Esophagus muscularis mucosa (tissue), 4 donors: ENCODE measurements around the gene PARP12. TPM values are rescaled to one million over a fixed set of nuclear protein-coding genes. Genes with fewer than 3 reads are reported as not detected.

Source experiments
- DNase-seq: peaks from one replicate; pipeline ENCODE4 v3.0.0-alpha.2; 2017; ENCODE audit errors: extremely low spot score
- H3K27ac ChIP-seq, 4 donors: fragments of 200-600 bp; sonication (generic); replicated peaks in 1 of 4; 1 replicate in 3 of 4; 2 replicates in 1 of 4; pipeline ENCODE4 v1.5.1; 2016 to 2019; ENCODE audit warnings: mild to moderate bottlenecking in 1 of 4
- H3K27me3 ChIP-seq, 4 donors: fragments of 200-600 bp; sonication (generic); one replicate each; pipeline versions ENCODE4 v1.5.1 to v1.6.0; 2016 to 2019
- H3K36me3 ChIP-seq, 4 donors: fragments of 200-600 bp; sonication (generic); one replicate each; pipeline ENCODE4 v1.5.1; 2016 to 2019
- H3K4me1 ChIP-seq, 4 donors: fragments of 200-600 bp; sonication (generic); one replicate each; pipeline ENCODE4 v1.5.1; 2016 to 2019
- H3K4me3 ChIP-seq, 4 donors: fragments of 200-600 bp; sonication (generic); 1 replicate in 2 of 4; 2 replicates in 2 of 4; pipeline ENCODE4 v1.5.1; 2016 to 2019; ENCODE audit warnings: mild to moderate bottlenecking in 4 of 4, moderate library complexity in 1 of 4
- H3K9me3 ChIP-seq, 4 donors: fragments of 200-600 bp; sonication (generic); 1 replicate in 3 of 4; 2 replicates in 1 of 4; pipeline ENCODE4 v1.5.1; 2016 to 2019
- EP300 ChIP-seq: sonication (generic); formaldehyde crosslinking; IDR thresholded peaks from one replicate; pipeline ENCODE4 v1.6.1; 2017; ENCODE audit warnings: antibody characterized with exemption
- POLR2A ChIP-seq: fragments of 450-650 bp; IDR thresholded peaks from one replicate; pipeline ENCODE4 v1.6.1; 2017; ENCODE audit warnings: antibody characterized with exemption, moderate library complexity, mild to moderate bottlenecking, low read depth
- POLR2AphosphoS5 ChIP-seq, 2 donors: sonication (generic); formaldehyde crosslinking; IDR thresholded peaks; one replicate each; pipeline ENCODE4 v1.6.1; 2017; ENCODE audit warnings: antibody characterized with exemption in 2 of 2
- WGBS: methylation state at CpG from one replicate; pipeline ENCODE4 v1.1.5; 2018; 5-methylcytosine and 5-hydroxymethylcytosine counted together
- intact Hi-C: fragments of 100-400 bp; cut with DNase I; formaldehyde crosslinking; loops from one replicate; pipeline ENCODE4 v1.15.1; 2023
- total RNA-seq, 4 donors: library from RNA; depleted of rRNA; stranded (reverse); fragments of >200 nt; gene quantifications; one replicate each; pipeline versions ENCODE4 v1.1.0 to v1.2.1, GENCODE V29; 2016
- TF ChIP-seq, protein P1 (sequence below), 3 experiments: fragments of 200-600 bp in 2 of 3; fragments of 450-650 bp in 1 of 3; sonication (generic) in 2 of 3; IDR thresholded peaks; one replicate each; pipeline ENCODE4 v1.5.1; 2017 to 2019; ENCODE audit warnings: antibody characterized with exemption in 3 of 3, mild to moderate bottlenecking in 2 of 3, moderate library complexity in 1 of 3

Gene PARP12
- total RNA-seq, 4 donors from 2014 or later, result 20.6 to 24.5 (median 23.4) TPM

- DNase-seq, result no peak
- TF ChIP-seq POLR2A (no peak), POLR2AphosphoS5 (IDR thresholded peaks at IDR 0.05) (no peak), EP300 (no peak)
- TF ChIP-seq, protein P1, sequence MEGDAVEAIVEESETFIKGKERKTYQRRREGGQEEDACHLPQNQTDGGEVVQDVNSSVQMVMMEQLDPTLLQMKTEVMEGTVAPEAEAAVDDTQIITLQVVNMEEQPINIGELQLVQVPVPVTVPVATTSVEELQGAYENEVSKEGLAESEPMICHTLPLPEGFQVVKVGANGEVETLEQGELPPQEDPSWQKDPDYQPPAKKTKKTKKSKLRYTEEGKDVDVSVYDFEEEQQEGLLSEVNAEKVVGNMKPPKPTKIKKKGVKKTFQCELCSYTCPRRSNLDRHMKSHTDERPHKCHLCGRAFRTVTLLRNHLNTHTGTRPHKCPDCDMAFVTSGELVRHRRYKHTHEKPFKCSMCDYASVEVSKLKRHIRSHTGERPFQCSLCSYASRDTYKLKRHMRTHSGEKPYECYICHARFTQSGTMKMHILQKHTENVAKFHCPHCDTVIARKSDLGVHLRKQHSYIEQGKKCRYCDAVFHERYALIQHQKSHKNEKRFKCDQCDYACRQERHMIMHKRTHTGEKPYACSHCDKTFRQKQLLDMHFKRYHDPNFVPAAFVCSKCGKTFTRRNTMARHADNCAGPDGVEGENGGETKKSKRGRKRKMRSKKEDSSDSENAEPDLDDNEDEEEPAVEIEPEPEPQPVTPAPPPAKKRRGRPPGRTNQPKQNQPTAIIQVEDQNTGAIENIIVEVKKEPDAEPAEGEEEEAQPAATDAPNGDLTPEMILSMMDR (IDR thresholded peaks at IDR 0.05), result no peak
- H3K4me3 ChIP-seq, result no peak overlapping the region
- 81% methylated on average over 9 of the region's 9 CpGs for WGBS
- no peaks in the 10 kb centered on the region for H3K36me3 ChIP-seq
- H3K9me3 ChIP-seq, result no peaks in the 10 kb centered on the region
- no peaks in the 10 kb centered on the region for H3K4me1 ChIP-seq
- no peaks in the 10 kb centered on the region for H3K27me3 ChIP-seq
- intact Hi-C loops, result no loop called here
- H3K27ac ChIP-seq, result no peak overlapping the region
Observed at GRCh38 chr7:139982927-139983920, 79.5 kb downstream of the PARP12 start.

DNA sequence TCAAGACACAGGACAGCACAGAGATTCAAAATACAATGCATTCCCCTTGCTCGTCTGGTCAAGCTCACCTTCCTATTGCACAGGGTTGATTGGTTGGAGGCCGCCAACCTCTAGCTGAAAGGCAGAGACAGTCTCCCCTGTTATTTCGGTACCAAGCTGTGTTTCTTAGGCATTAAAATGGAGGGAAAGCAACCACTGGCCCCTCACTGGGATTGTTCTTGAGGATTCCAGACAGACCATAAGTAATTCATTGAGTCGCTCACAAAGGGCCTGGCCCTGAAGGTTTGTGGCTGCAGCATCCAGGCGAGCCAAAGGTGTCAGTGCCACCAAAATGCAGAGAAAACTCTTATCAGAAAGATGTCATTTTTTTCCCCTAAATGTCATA lies 81.2 kb downstream of the PARP12 start:
- WGBS, result 100% methylated on average over 5 of the region's 5 CpGs
- TF ChIP-seq POLR2AphosphoS5 (IDR thresholded peaks at IDR 0.05) (no peak), EP300 (no peak), POLR2A (no peak)
- TF ChIP-seq, protein P1 (IDR thresholded peaks at IDR 0.05), result no peak
- intact Hi-C loops, result no loop called here

GRCh38 chr7:139976838-139977656 lies 85.7 kb downstream of the PARP12 start:
- Histone ChIP-seq H3K9me3 (no peaks in the 10 kb centered on the region), H3K4me3 (no peak overlapping the region), H3K36me3 (no peaks in the 10 kb centered on the region), H3K4me1 (peaks cover 3 to 34% (median 25%) of the 10 kb centered on the region in 4 donors), H3K27me3 (no peaks in the 10 kb centered on the region), H3K27ac (no peak overlapping the region)
- intact Hi-C loops, result no loop called here
- no peak for DNase-seq
- TF ChIP-seq EP300 (no peak), POLR2AphosphoS5 (IDR thresholded peaks at IDR 0.05) (no peak), POLR2A (no peak)
- TF ChIP-seq, protein P1 (IDR thresholded peaks at IDR 0.05), result no peak
- whole genome bisulfite sequencing, result 86% methylated on average over 17 of the region's 17 CpGs

More for the DNA sequence above, 81.2 kb downstream of the PARP12 start:
- no peak overlapping the region for H3K27ac ChIP-seq
- no peaks in the 10 kb centered on the region for H3K9me3 ChIP-seq
- H3K36me3 ChIP-seq, result no peaks in the 10 kb centered on the region
- no peak overlapping the region for H3K4me3 ChIP-seq
- H3K27me3 ChIP-seq, result no peaks in the 10 kb centered on the region
- no peaks in the 10 kb centered on the region for H3K4me1 ChIP-seq
- DNase-seq, result no peak

- Histone ChIP-seq H3K4me3 (no peak overlapping the region), H3K9me3 (no peaks in the 10 kb centered on the region), H3K36me3 (no peaks in the 10 kb centered on the region), H3K4me1 (peaks cover 3 to 34% (median 30%) of the 10 kb centered on the region in 4 donors), H3K27me3 (no peaks in the 10 kb centered on the region), H3K27ac (no peak overlapping the region)
- no peak for TF ChIP-seq POLR2A
- no peak for TF ChIP-seq POLR2AphosphoS5 (IDR thresholded peaks at IDR 0.05)
- no peak for TF ChIP-seq EP300
- TF ChIP-seq, protein P1 (IDR thresholded peaks at IDR 0.05), result no peak
- no peak for DNase-seq
- WGBS, result 90% methylated on average over 10 of the region's 11 CpGs
- intact Hi-C loops, result no loop called here
Observed at GRCh38 chr7:139976055-139976837, 86.5 kb downstream of the PARP12 start.
